Mononuclear cell (primary cell): ENCODE measurements around the gene PLIN1. TPM values are rescaled to one million over a fixed set of nuclear protein-coding genes. Genes with fewer than 3 reads are reported as not detected.

Experiments
- H3K27me3 ChIP-seq: 2 replicates; pipeline ENCODE4 v1.6.0; 2011; ENCODE audit warnings: low read length, control low read depth; ENCODE audit not compliant: insufficient read depth
- H3K4me1 ChIP-seq: 2 replicates; pipeline ENCODE4 v1.5.1; 2011; ENCODE audit warnings: mild to moderate bottlenecking, low read length, control low read depth; ENCODE audit not compliant: insufficient read depth
- H3K4me3 ChIP-seq: 2 replicates; pipeline ENCODE4 v1.5.1; 2011; ENCODE audit warnings: mild to moderate bottlenecking, low read length, moderate library complexity
- H3K9me3 ChIP-seq: 2 replicates; pipeline ENCODE4 v1.5.1; 2011; ENCODE audit warnings: low read depth, mild to moderate bottlenecking, control low read depth, low read length
- total RNA-seq: library from RNA; depleted of rRNA; stranded (reverse); fragments of >200 nt; gene quantifications from one replicate; pipeline ENCODE4 v1.2.3, GENCODE V29; 2012

The PLIN1 gene
- total RNA-seq, 1 donor, result under 0.01 TPM

DNA sequence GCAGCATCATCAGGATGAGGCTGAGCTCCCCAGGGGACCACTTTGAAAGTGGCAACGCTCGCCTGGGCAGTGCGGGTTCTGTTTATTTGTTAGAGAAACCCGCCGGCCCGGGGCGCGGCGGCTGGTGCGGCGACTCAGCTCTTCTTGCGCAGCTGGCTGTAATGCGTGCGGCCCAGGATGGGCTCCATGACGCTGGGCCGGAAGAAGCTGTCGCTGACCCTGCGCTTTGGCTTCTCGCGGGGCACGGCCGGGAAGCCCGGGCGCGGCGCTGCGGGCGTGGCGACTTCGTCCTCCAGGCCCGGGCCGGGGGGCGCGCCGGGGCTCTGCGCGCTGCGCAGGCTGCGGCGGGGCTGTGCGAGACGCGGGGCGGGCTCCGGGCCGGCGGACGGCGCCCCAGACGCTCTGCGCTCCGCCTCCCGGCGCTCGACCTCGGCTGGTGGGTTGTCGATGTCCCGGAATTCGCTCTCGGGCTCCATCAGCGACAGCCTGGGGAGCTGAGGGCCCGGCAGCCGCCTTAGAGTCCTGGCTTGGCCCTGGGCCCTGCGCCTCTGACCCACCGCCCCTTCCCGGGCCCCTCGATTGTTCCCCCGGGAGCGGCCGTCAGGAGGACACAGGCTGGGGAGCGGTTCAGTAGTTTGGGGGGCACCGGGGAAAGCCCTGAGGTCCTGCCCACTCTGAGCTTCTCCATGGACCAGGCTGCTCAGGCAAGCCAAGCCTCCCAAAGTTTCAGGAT lies 13.6 kb downstream of the PLIN1 start:
- Histone ChIP-seq H3K4me3 (peak overlapping the region; percentile 6), H3K4me1 (no peaks in the 10 kb centered on the region), H3K9me3 (no peaks in the 10 kb centered on the region), H3K27me3 (peaks cover 9% of the 10 kb centered on the region)

GRCh38 chr15:89664441-89665350 lies 14.5 kb downstream of the PLIN1 start:
- Histone ChIP-seq H3K9me3 (no peaks in the 10 kb centered on the region), H3K27me3 (peaks cover 9% of the 10 kb centered on the region), H3K4me1 (no peaks in the 10 kb centered on the region), H3K4me3 (no peak overlapping the region)

DNA sequence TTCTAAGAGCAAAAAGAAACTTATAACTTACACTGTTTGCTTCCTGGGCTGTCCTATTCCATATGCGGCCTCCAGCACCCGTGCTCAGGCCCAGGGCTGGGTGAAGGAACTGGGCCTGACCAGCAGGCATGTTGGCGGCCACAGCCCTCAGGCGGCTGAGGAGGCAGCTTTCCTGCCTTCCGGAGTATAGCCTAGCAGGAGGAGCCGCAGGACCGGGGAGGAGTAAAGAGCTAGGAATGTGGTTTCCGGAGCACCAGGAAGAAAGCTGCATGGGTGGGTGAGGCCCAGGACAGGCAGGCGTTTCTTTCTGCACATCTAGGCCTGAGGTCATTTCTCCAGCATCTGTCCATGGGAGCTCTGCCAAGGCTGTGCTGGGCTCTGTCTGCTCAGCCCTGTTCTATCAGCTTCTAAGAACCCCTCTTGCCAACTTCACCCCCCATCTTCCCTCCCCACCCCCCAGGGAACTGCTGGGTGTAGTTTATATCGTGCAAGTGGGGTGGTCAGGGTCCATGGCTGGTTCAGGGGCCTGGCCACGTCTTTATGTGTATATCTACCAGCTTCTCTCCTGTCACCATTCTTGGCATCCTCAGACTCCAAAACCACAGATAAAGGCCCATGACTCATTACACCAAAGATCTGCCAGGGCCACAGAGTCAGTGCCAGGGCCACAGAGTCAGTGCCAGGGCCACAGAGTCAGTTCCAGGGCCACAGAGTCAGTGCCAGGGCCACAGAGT lies 16.1 kb downstream of the PLIN1 start:
- Histone ChIP-seq H3K4me3 (no peak overlapping the region), H3K9me3 (no peaks in the 10 kb centered on the region), H3K27me3 (peaks cover 9% of the 10 kb centered on the region), H3K4me1 (no peaks in the 10 kb centered on the region)

- H3K9me3 ChIP-seq, result no peaks in the 10 kb centered on the region
- H3K4me3 ChIP-seq, result no peak overlapping the region
- no peaks in the 10 kb centered on the region for H3K4me1 ChIP-seq
These were observed 18.6 kb downstream of the PLIN1 start for GRCh38 chr15:89660556-89660955.

DNA sequence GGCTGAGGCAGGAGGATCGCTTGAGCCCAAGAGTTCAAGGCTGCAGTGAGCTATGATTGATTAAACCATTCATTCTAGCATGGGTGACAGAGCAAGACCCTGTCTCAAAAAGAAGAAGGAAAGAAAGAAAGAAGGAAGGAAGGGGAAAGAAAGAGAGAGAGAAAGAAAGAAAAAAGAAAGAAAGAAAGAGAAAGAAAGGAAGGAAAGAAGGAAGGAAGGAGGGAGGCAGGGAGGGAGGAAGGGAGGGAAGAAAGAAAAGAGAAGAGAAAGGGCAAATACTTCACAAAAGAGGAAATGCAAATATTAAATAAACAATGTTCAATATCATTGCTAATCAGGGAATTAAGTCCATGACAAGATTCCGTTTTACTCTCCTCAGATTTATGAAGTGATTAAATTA lies 19.9 kb downstream of the PLIN1 start:
- no peak overlapping the region for H3K4me3 ChIP-seq
- H3K9me3 ChIP-seq, result no peaks in the 10 kb centered on the region
- H3K4me1 ChIP-seq, result peaks cover 9% of the 10 kb centered on the region
- peaks cover 25% of the 10 kb centered on the region for H3K27me3 ChIP-seq

More at GRCh38 chr15:89660556-89660955, 18.6 kb downstream of the PLIN1 start:
- H3K27me3 ChIP-seq, result peaks cover 24% of the 10 kb centered on the region

DNA sequence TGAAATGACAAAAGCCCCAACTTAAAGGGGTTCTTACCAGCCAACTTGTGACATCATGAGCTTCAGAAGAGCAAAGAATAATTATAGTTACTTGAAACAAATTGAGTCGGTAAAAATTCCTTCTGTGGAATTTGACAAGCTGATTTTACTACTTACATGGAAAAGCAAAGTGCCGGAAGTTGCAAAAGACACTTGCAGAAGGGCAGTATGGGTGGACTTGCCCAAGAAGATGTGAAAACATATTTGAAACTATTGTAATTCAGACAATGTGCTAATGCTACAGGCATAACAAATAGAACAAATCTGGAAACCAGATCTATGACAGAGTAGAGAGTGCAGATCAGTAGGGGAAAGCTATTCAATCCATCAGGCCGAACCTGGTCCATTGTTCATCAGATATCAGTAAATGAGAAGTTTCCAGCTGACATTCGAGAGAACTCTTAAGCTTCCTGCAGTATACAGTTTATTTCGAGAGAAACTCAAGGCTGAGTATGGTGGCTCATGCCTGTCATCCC lies 21.4 kb downstream of the PLIN1 start:
- Histone ChIP-seq H3K27me3 (peaks cover 27% of the 10 kb centered on the region), H3K4me3 (no peak overlapping the region), H3K4me1 (peaks cover 9% of the 10 kb centered on the region), H3K9me3 (no peaks in the 10 kb centered on the region)

- H3K4me1 ChIP-seq, result peaks cover 9% of the 10 kb centered on the region
- no peak overlapping the region for H3K4me3 ChIP-seq
- H3K27me3 ChIP-seq, result peaks cover 27% of the 10 kb centered on the region
These were observed 22.9 kb downstream of the PLIN1 start for GRCh38 chr15:89656116-89656815.

DNA sequence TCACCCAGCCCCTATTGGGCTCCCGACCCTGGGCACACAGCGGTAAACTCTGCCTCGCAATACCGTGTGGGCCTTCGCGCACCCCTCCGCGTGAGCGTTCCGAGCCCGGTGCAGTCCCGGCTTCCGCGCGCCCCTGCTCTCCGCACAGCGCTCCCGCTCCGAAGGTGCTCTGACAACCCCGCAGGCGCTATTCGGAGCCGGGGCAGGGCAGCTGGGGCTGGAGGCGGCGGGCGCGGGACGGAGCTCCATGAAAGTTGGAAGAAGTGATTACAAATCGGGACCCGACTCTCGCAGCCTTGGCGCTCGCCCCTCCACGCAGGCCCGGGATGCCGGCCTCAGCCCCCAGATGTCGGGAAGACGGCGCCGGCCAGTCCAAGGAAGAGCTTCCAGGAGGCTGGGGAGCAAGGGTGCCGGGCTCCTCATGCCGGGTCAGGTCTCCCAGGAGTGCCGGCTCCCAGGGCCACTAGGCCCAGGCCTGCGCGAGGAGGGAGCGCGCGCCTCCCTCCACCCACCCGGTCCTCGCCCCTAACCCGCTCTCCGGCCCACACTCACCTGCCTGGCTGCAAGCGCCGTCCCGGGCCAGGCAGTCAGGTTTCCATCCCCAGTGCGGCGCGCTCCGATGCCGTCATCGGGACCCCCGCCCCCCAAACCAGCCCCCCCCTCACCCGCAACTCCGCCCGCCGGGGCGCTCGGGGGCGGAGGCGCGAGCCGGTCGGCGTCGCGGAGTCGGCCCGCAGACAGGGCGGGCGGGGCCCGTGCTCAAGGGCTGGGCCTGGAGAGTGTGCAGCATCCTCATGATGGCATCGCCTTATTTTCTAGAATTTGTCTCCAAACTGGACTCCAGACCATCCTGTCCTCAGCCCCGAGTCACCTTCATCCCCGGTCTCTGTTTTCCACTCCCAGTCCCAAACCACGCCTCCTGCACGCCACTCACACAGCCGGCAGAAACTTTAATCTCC lies 24.0 kb downstream of the PLIN1 start, which contains the start of gene KIF7:
TSS of gene KIF7 (minus strand) at position 621 of the 959 bp plus-strand sequence. CDS start 2,537 bp downstream, outside the sequence.
- Histone ChIP-seq H3K4me3 (no peak within 1 kb of the TSS), H3K9me3 (no peaks in the 10 kb centered on the region), H3K27me3 (peaks cover 27% of the 10 kb centered on the region)

More at GRCh38 chr15:89656116-89656815, 22.9 kb downstream of the PLIN1 start:
- no peaks in the 10 kb centered on the region for H3K9me3 ChIP-seq

GRCh38 chr15:89654301-89654761 lies 24.8 kb downstream of the PLIN1 start:
- Histone ChIP-seq H3K4me1 (peaks cover 9% of the 10 kb centered on the region), H3K27me3 (peaks cover 27% of the 10 kb centered on the region), H3K4me3 (no peak overlapping the region), H3K9me3 (no peaks in the 10 kb centered on the region)

More for the DNA sequence above, 24.0 kb downstream of the PLIN1 start, which contains the start of gene KIF7:
- peaks cover 9% of the 10 kb centered on the region for H3K4me1 ChIP-seq

GRCh38 chr15:89653578-89653977 lies 25.6 kb downstream of the PLIN1 start:
- Histone ChIP-seq H3K4me1 (peaks cover 9% of the 10 kb centered on the region), H3K27me3 (peaks cover 27% of the 10 kb centered on the region), H3K4me3 (no peak overlapping the region), H3K9me3 (no peaks in the 10 kb centered on the region)

DNA sequence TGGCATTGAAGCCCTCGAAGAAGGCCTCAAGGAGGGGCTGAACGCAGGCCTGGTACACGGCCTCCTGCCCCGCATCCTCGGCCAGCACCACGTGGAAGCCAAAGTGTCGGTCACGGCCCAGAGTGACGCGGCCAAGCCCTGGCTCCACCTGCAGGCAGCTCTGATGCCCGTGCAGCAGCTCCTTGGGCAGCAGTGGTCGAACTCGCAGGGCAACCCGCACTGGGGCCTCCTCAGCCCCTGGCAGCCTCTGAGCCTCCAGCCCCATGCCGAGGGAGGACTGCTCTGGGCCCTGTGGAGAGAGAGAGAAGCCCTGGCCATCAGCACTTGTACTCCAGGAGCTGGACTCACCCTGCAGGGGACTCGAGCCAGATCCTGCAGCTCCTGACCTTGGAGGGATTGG lies 26.5 kb downstream of the PLIN1 start:
- H3K4me3 ChIP-seq, result no peak overlapping the region
- peaks cover 9% of the 10 kb centered on the region for H3K4me1 ChIP-seq
- H3K27me3 ChIP-seq, result peaks cover 27% of the 10 kb centered on the region
- no peaks in the 10 kb centered on the region for H3K9me3 ChIP-seq

GRCh38 chr15:89652131-89652530 lies 27.0 kb downstream of the PLIN1 start:
- peaks cover 27% of the 10 kb centered on the region for H3K27me3 ChIP-seq
- H3K4me3 ChIP-seq, result no peak overlapping the region
- H3K9me3 ChIP-seq, result no peaks in the 10 kb centered on the region
- peaks cover 9% of the 10 kb centered on the region for H3K4me1 ChIP-seq

DNA sequence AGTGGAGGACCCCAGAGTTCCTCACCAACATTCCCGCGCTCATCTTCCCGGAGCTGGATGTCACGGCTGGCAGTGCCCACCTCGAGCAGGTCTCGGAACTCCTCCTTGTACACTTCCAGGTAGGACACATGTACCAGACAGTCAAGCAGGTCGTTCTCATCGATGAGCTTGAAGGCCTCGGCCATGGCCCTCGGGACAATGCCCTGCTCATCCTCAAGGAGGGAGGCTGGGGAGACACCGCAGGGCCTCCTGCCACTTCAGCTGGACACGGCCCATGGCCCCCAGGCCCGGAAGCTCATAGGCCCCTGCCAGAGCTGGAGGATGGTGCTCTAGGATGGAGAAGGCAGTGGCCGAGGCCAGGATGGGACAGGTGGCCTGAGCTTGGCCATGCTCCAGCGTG lies 29.5 kb downstream of the PLIN1 start:
- Histone ChIP-seq H3K4me1 (peaks cover 3% of the 10 kb centered on the region), H3K9me3 (no peaks in the 10 kb centered on the region), H3K4me3 (no peak overlapping the region), H3K27me3 (peaks cover 6% of the 10 kb centered on the region)
